Kidney glomerular epithelial cell (primary cell): ENCODE data around the gene SNUPN.

Source experiments
- DNase-seq: peaks from one replicate; lab custom pipeline; 2025; lab: John Stamatoyannopoulos, UW

Gene SNUPN

GRCh38 chr15:75654201-75654907 lies 28.8 kb upstream of the SNUPN start:
- no peak for DNase-seq

- DNase-seq = no peak
Measured at GRCh38 chr15:75653347-75653913, 27.9 kb upstream of the SNUPN start.

GRCh38 chr15:75651810-75652543 lies 26.5 kb upstream of the SNUPN start:
- no peak for DNase-seq

GRCh38 chr15:75650908-75651809 lies 25.6 kb upstream of the SNUPN start:
- DNase-seq = no peak

- no peak for DNase-seq
Measured at GRCh38 chr15:75649848-75650247, 24.3 kb upstream of the SNUPN start.

- DNase-seq = no peak
Measured at GRCh38 chr15:75649045-75649761, 23.7 kb upstream of the SNUPN start.

- no peak for DNase-seq
Measured at GRCh38 chr15:75648156-75649000, 22.9 kb upstream of the SNUPN start.

GRCh38 chr15:75647370-75648155 lies 22.0 kb upstream of the SNUPN start, which contains the start of gene SNX33:
Gene SNX33 (plus strand): TSS chr15:75647912. CDS start chr15:75649103, 1,191 bp downstream.
- DNase-seq = peak; percentile 74

- no peak for DNase-seq
Measured at GRCh38 chr15:75646944-75647364, 21.4 kb upstream of the SNUPN start.

- DNase-seq = no peak
Measured at GRCh38 chr15:75646112-75646943, 20.8 kb upstream of the SNUPN start.

- DNase-seq = no peak
Measured at GRCh38 chr15:75644376-75644775, 18.9 kb upstream of the SNUPN start.

- DNase-seq = no peak
Measured at GRCh38 chr15:75641603-75642002, 16.1 kb upstream of the SNUPN start.

- DNase-seq = no peak
Measured at GRCh38 chr15:75641179-75641503, 15.6 kb upstream of the SNUPN start.

- peak; percentile 71 for DNase-seq
Measured at GRCh38 chr15:75640483-75641178, 15.1 kb upstream of the SNUPN start.

- DNase-seq = peak; percentile 97
Measured at GRCh38 chr15:75639709-75640482, 14.4 kb upstream of the SNUPN start, which contains the start of gene IMP3. Gene IMP3 (minus strand): TSS chr15:75640224. CDS start chr15:75640168, 56 bp downstream.

GRCh38 chr15:75639191-75639708 lies 13.7 kb upstream of the SNUPN start:
- no peak for DNase-seq
